GM23338 (cell line): ENCODE results near the gene PGAM1. TPM values are rescaled to one million over a fixed set of nuclear protein-coding genes. Genes with fewer than 3 reads are reported as not detected.
A peak's percentile ranks its signal among the peaks of the same experiment; 100 is the strongest.

Source experiments
- ATAC-seq: fragments of 200-7000 bp; cut with Tn5 transposase; 3 replicates; pipeline ENCODE4 v1.9.1; 2020
- DNase-seq: peaks from one replicate; pipeline ENCODE4 v3.0.0-alpha.2; 2015; ENCODE audit warnings: low spot score
- H2AFZ ChIP-seq: fragments of 200-600 bp; sonication (generic); 2 replicates; pipeline ENCODE4 v1.8.0; 2016; ENCODE audit warnings: antibody characterized with exemption, mild to moderate bottlenecking, moderate library complexity
- H3F3A ChIP-seq: fragments of 200-600 bp; sonication (generic); replicated peaks from 2 replicates; pipeline ENCODE4 v1.8.0; 2017; ENCODE audit warnings: antibody characterized with exemption, mixed run types, low read depth
- H3K27ac ChIP-seq: fragments of 200-600 bp; sonication (generic); 2 replicates; pipeline ENCODE4 v1.6.1; 2016; ENCODE audit warnings: low read depth
- H3K27me3 ChIP-seq: fragments of 200-600 bp; sonication (generic); 2 replicates; pipeline ENCODE4 v1.8.0; 2016; ENCODE audit warnings: mild to moderate bottlenecking, mixed run types, moderate library complexity; ENCODE audit not compliant: insufficient read depth
- H3K36me3 ChIP-seq: fragments of 200-600 bp; sonication (generic); 2 replicates; pipeline ENCODE4 v1.8.0; 2016; ENCODE audit warnings: mild to moderate bottlenecking; ENCODE audit not compliant: insufficient read depth
- H3K4me1 ChIP-seq: fragments of 200-600 bp; sonication (generic); 2 replicates; pipeline ENCODE4 v1.8.0; 2016; ENCODE audit warnings: mild to moderate bottlenecking, moderate library complexity; ENCODE audit not compliant: insufficient read depth
- H3K4me2 ChIP-seq: fragments of 200-600 bp; sonication (generic); 2 replicates; pipeline ENCODE4 v1.7.1; 2017; ENCODE audit warnings: mixed run types
- H3K4me3 ChIP-seq: fragments of 200-600 bp; sonication (generic); 2 replicates; pipeline ENCODE4 v1.6.1; 2016; ENCODE audit warnings: mixed run types
- H3K79me2 ChIP-seq: fragments of 200-600 bp; sonication (generic); replicated peaks from 2 replicates; pipeline ENCODE4 v1.8.0; 2017; ENCODE audit warnings: mild to moderate bottlenecking; ENCODE audit not compliant: insufficient read depth
- H3K9me2 ChIP-seq: fragments of 200-600 bp; sonication (generic); 2 replicates; pipeline ENCODE4 v1.8.0; 2017; ENCODE audit not compliant: insufficient read depth
- H4K20me1 ChIP-seq: fragments of 200-600 bp; sonication (generic); replicated peaks from 2 replicates; pipeline ENCODE4 v1.8.0; 2017; ENCODE audit warnings: mild to moderate bottlenecking; ENCODE audit not compliant: insufficient read depth
- H3K27ac Mint-ChIP-seq: 2 replicates; pipeline ENCODE4 v1.8.0; 2020; ENCODE audit warnings: inconsistent platforms, mild to moderate bottlenecking, moderate library complexity, mixed read lengths
- H3K27me3 Mint-ChIP-seq: 3 replicates; pipeline ENCODE4 v1.8.0; 2022; ENCODE audit warnings: low read depth, mild to moderate bottlenecking, moderate library complexity, mixed read lengths, inconsistent platforms; ENCODE audit not compliant: insufficient read depth, poor library complexity
- H3K36me3 Mint-ChIP-seq: 3 replicates; pipeline ENCODE4 v1.8.0; 2021; ENCODE audit warnings: low read depth, mild to moderate bottlenecking, inconsistent platforms, moderate library complexity, mixed read lengths
- H3K4me1 Mint-ChIP-seq: 3 replicates; pipeline ENCODE4 v1.8.0; 2020; ENCODE audit warnings: mild to moderate bottlenecking, inconsistent platforms, mixed read lengths
- H3K4me3 Mint-ChIP-seq: 3 replicates; pipeline ENCODE4 v1.8.0; 2021; ENCODE audit warnings: moderate library complexity, mild to moderate bottlenecking, inconsistent platforms, mixed read lengths
- H3K9me3 Mint-ChIP-seq: 3 replicates; pipeline ENCODE4 v1.8.0; 2020; ENCODE audit warnings: moderate library complexity, mild to moderate bottlenecking, inconsistent platforms, mixed read lengths
- CREB1 ChIP-seq: fragments of 250-450 bp; sonication (Bioruptor Pico); IDR thresholded peaks from 2 replicates; pipeline ENCODE4 v1.5.0; 2020; ENCODE audit warnings: low read depth, mild to moderate bottlenecking, moderate library complexity
- CTCF ChIP-seq, 2 experiments: fragments of 200-600 bp in 1 of 2; sonication (generic) in 1 of 2; conservative IDR thresholded peaks; 2 replicates each; pipeline versions ENCODE4 v1.5.1 to v1.6.1; 2016 to 2017; ENCODE audit warnings: antibody characterized with exemption in 2 of 2, low read depth in 2 of 2, mild to moderate bottlenecking in 2 of 2, moderate library complexity in 1 of 2
- ETS1 ChIP-seq: IDR thresholded peaks from 2 replicates; pipeline ENCODE4 v1.6.1; 2016; ENCODE audit warnings: antibody characterized with exemption
- EZH2 ChIP-seq: fragments of 200-600 bp; sonication (generic); IDR thresholded peaks from one replicate; pipeline ENCODE4 v1.8.0; 2017; ENCODE audit warnings: antibody characterized with exemption, mild to moderate bottlenecking, low read depth; ENCODE audit not compliant: unreplicated experiment
- EZH2phosphoT487 ChIP-seq: fragments of 200-600 bp; sonication (generic); IDR thresholded peaks from one replicate; pipeline ENCODE4 v1.8.1; 2018; ENCODE audit warnings: antibody characterized with exemption; ENCODE audit not compliant: unreplicated experiment
- POLR2AphosphoS5 ChIP-seq: IDR thresholded peaks from 2 replicates; pipeline ENCODE4 v1.6.1; 2016; ENCODE audit warnings: antibody characterized with exemption, low read depth
- STAT1 ChIP-seq: IDR thresholded peaks from one replicate; pipeline ENCODE4 v1.6.1; 2016; ENCODE audit warnings: antibody characterized with exemption; ENCODE audit not compliant: unreplicated experiment
- ZNF114 ChIP-seq: fragments of 250-450 bp; sonication (Bioruptor Pico); IDR thresholded peaks from 2 replicates; pipeline ENCODE4 v1.5.0; 2020; ENCODE audit warnings: mild to moderate bottlenecking, moderate library complexity
- polyA plus RNA-seq: library from polyadenylated mRNA; unstranded; fragments of >200 nt; fragmentation: Nextera tagmentation; extraction: Ambion mirVana; gene quantifications from 2 replicates; pipeline ENCODE4 v1.2.1, GENCODE V29; 2016
- total RNA-seq: library from RNA; depleted of rRNA; stranded (reverse); fragments of >200 nt; shearing (Covaris generic); gene quantifications from 2 replicates; pipeline ENCODE4 v1.2.3, GENCODE V29; 2014
- TF ChIP-seq, protein P1 (sequence below): IDR thresholded peaks from one replicate; pipeline ENCODE4 v1.6.1; 2018; ENCODE audit warnings: antibody characterized with exemption; ENCODE audit not compliant: unreplicated experiment

PGAM1 gene
- total and polyA plus RNA-seq, 2 experiments from 2014 or later = 497 to 930 TPM

DNA sequence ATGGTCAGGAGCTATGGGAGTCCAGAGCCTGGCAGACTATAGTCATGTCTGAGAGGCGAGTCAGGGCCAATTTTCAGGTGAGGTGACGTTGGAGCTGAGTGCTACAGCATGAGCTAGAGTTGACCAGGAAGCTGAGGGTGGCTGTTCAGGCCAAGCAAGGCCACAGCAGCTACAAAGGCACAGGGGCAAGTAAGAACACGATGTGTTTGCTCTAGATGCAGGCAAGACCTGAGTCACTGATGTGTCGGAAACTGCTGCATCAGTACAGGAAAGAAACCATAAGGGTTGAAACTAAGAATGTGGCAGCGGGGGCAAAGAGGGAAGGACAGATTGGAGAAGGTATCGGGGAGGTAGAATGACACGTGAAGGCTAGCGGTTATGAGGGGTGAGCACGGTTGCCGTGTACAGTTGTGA lies 13.1 kb upstream of the PGAM1 start (continued):
- no peak for TF ChIP-seq ETS1
- TF ChIP-seq EZH2phosphoT487 = no peak
- TF ChIP-seq ZNF114 = no peak
- TF ChIP-seq, protein P1, sequence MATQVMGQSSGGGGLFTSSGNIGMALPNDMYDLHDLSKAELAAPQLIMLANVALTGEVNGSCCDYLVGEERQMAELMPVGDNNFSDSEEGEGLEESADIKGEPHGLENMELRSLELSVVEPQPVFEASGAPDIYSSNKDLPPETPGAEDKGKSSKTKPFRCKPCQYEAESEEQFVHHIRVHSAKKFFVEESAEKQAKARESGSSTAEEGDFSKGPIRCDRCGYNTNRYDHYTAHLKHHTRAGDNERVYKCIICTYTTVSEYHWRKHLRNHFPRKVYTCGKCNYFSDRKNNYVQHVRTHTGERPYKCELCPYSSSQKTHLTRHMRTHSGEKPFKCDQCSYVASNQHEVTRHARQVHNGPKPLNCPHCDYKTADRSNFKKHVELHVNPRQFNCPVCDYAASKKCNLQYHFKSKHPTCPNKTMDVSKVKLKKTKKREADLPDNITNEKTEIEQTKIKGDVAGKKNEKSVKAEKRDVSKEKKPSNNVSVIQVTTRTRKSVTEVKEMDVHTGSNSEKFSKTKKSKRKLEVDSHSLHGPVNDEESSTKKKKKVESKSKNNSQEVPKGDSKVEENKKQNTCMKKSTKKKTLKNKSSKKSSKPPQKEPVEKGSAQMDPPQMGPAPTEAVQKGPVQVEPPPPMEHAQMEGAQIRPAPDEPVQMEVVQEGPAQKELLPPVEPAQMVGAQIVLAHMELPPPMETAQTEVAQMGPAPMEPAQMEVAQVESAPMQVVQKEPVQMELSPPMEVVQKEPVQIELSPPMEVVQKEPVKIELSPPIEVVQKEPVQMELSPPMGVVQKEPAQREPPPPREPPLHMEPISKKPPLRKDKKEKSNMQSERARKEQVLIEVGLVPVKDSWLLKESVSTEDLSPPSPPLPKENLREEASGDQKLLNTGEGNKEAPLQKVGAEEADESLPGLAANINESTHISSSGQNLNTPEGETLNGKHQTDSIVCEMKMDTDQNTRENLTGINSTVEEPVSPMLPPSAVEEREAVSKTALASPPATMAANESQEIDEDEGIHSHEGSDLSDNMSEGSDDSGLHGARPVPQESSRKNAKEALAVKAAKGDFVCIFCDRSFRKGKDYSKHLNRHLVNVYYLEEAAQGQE = no peak

- H3K4me3 Mint-ChIP-seq = no peak overlapping the region
- Histone ChIP-seq H4K20me1 (no peaks in the 10 kb centered on the region), H3K27ac (no peak overlapping the region), H3K36me3 (no peaks in the 10 kb centered on the region), H3K9me2 (no peaks in the 10 kb centered on the region), H3K4me1 (peaks cover 12% of the 10 kb centered on the region), H3K4me3 (no peak overlapping the region), H3K27me3 (no peaks in the 10 kb centered on the region), H2AFZ (no peak overlapping the region; the same call in 1 of the 2 replicates), H3F3A (peaks cover 17% of the 10 kb centered on the region), H3K4me2 (no peak overlapping the region), H3K79me2 (no peaks in the 10 kb centered on the region)
- 0 out of 2 replicates have a peak overlapping the region, but pooled peaks have one; percentile 75 for H3K27ac Mint-ChIP-seq
- H3K36me3 Mint-ChIP-seq = no peaks in the 10 kb centered on the region
- H3K4me1 Mint-ChIP-seq = peaks cover 31% of the 10 kb centered on the region
- H3K9me3 Mint-ChIP-seq = no peaks in the 10 kb centered on the region
- ATAC-seq = no peak
- no peak for DNase-seq
- peaks cover 8% of the 10 kb centered on the region for H3K27me3 Mint-ChIP-seq
- TF ChIP-seq EZH2phosphoT487 (no peak), STAT1 (no peak), CREB1 (CRISPR knock-in tag) (no peak), ZNF114 (no peak), EZH2 (no peak), CTCF (conservative IDR thresholded peaks at IDR 0.05; ENCODE audit: low read depth in 2 of 2) (no peak), POLR2AphosphoS5 (no peak)
- TF ChIP-seq, protein P1 = no peak
Measured at GRCh38 chr10:97416565-97416964, 9.4 kb upstream of the PGAM1 start.
